D721Med (cell line): ENCODE data around the gene TREML1.
A peak's percentile ranks its signal among the peaks of the same experiment; 100 is the strongest.

Experiments used
- DNase-seq: peaks from one replicate; pipeline ENCODE4 v3.0.0; 2011; ENCODE audit warnings: low spot score; ENCODE audit not compliant: insufficient read length
- FAIRE-seq: peaks from 2 replicates; lab custom pipeline; 2011; peaks lifted over from hg19 to GRCh38; lab: Jason Lieb, UNC
- CTCF ChIP-seq: IDR thresholded peaks from 2 replicates; pipeline ENCODE4 v1.5.1; 2012; ENCODE audit warnings: mild to moderate bottlenecking, control low read depth; ENCODE audit not compliant: insufficient read depth; ENCODE audit errors: missing control alignments

The TREML1 gene

GRCh38 chr6:41187924-41188886, 34.1 kb upstream of the TREML1 start:
- no peak for FAIRE-seq
- no peak for DNase-seq
- no peak for TF ChIP-seq CTCF

GRCh38 chr6:41186031-41186562, 31.9 kb upstream of the TREML1 start:
- FAIRE-seq (no peak), DNase-seq (no peak)
- TF ChIP-seq CTCF: no peak

GRCh38 chr6:41184761-41185160, 30.6 kb upstream of the TREML1 start:
- FAIRE-seq (no peak), DNase-seq (no peak)
- TF ChIP-seq CTCF: no peak

GRCh38 chr6:41182069-41183034, 28.2 kb upstream of the TREML1 start:
- peak; percentile 75 for TF ChIP-seq CTCF
- FAIRE-seq (no peak), DNase-seq (no peak)

GRCh38 chr6:41181566-41181965, 27.4 kb upstream of the TREML1 start:
- DNase-seq (no peak), FAIRE-seq (no peak)
- no peak for TF ChIP-seq CTCF

- DNase-seq: no peak
- no peak for FAIRE-seq
- no peak for TF ChIP-seq CTCF
Measured at GRCh38 chr6:41179163-41179562, 25.0 kb upstream of the TREML1 start.
